Mucosa of descending colon (tissue), 3 donors: Measurements from ENCODE around the gene C2orf72. TPM values are rescaled to one million over a fixed set of nuclear protein-coding genes. Genes with fewer than 3 reads are reported as not detected.
"Not testable (repeated sequence)": the region's sequence is repeated elsewhere in the genome, so short reads cannot be mapped to it uniquely, and the experiment has no call there.

Experiments
- ATAC-seq: fragments of 200-7000 bp; cut with Tn5 transposase; one replicate; pipeline ENCODE4 v1.9.1; 2020; ENCODE audit warnings: mild to moderate bottlenecking, moderate library complexity
- DNase-seq, 3 donors: peaks; one replicate each; pipeline ENCODE4 v3.0.0-alpha.2; 2020
- H3K36me3 ChIP-seq: fragments of 200-600 bp; one replicate; pipeline ENCODE4 v1.8.0; 2021; ENCODE audit warnings: low read depth, mild to moderate bottlenecking
- H3K4me1 ChIP-seq: fragments of 200-600 bp; one replicate; pipeline ENCODE4 v1.8.0; 2021; ENCODE audit warnings: low read depth, mild to moderate bottlenecking
- H3K4me3 ChIP-seq: fragments of 200-600 bp; one replicate; pipeline ENCODE4 v1.8.0; 2021; ENCODE audit warnings: mild to moderate bottlenecking
- H3K9me3 ChIP-seq: fragments of 200-600 bp; one replicate; pipeline ENCODE4 v1.8.0; 2021; ENCODE audit warnings: mild to moderate bottlenecking
- intact Hi-C, 2 donors: fragments of 100-400 bp; cut with DNase I in 1 of 2; cut with micrococcal nuclease in 1 of 2; formaldehyde crosslinking; loops; one replicate each; pipeline versions ENCODE4 v1.11.0 to v1.11.1; 2022; cut with DNase I, micrococcal nuclease
- total RNA-seq, 3 donors: library from RNA; stranded (reverse); fragmentation: NEBNext Ultra II Directional in 2 of 3; extraction: Animal tissue kit (Norgen Biotek cat#: 25700) in 2 of 3; gene quantifications; one replicate each; pipeline versions ENCODE4 v1.2.1 to v1.2.4, GENCODE V29; 2021 to 2023
- TF ChIP-seq, protein P1 (sequence below): fragments of 200-600 bp; IDR thresholded peaks from one replicate; pipeline ENCODE4 v1.8.0; 2022; ENCODE audit warnings: antibody characterized with exemption, mild to moderate bottlenecking
- donor health status: DM: no; HTN: no; CAD: no; lungs with moderate emphysema.
- donor health status: DM: no; HTN: no; CAD: no.
- donor health status: DM: no; HTN: yes; CAD: no.

C2orf72 gene
- total RNA-seq, 3 donors from 2014 or later, result 13.7 to 67.6 (median 32.6) TPM

- H3K9me3 ChIP-seq, result no peaks in the 10 kb centered on the region
- no peak overlapping the region for H3K4me3 ChIP-seq
- no peaks in the 10 kb centered on the region for H3K36me3 ChIP-seq
- H3K4me1 ChIP-seq, result no peaks in the 10 kb centered on the region
- ATAC-seq (no peak), DNase-seq (no peak)
- intact Hi-C loops, result no loop called here
- TF ChIP-seq, protein P1, sequence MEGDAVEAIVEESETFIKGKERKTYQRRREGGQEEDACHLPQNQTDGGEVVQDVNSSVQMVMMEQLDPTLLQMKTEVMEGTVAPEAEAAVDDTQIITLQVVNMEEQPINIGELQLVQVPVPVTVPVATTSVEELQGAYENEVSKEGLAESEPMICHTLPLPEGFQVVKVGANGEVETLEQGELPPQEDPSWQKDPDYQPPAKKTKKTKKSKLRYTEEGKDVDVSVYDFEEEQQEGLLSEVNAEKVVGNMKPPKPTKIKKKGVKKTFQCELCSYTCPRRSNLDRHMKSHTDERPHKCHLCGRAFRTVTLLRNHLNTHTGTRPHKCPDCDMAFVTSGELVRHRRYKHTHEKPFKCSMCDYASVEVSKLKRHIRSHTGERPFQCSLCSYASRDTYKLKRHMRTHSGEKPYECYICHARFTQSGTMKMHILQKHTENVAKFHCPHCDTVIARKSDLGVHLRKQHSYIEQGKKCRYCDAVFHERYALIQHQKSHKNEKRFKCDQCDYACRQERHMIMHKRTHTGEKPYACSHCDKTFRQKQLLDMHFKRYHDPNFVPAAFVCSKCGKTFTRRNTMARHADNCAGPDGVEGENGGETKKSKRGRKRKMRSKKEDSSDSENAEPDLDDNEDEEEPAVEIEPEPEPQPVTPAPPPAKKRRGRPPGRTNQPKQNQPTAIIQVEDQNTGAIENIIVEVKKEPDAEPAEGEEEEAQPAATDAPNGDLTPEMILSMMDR, result no peak
Observed at GRCh38 chr2:231013820-231014219, 23.5 kb upstream of the C2orf72 start.

DNA sequence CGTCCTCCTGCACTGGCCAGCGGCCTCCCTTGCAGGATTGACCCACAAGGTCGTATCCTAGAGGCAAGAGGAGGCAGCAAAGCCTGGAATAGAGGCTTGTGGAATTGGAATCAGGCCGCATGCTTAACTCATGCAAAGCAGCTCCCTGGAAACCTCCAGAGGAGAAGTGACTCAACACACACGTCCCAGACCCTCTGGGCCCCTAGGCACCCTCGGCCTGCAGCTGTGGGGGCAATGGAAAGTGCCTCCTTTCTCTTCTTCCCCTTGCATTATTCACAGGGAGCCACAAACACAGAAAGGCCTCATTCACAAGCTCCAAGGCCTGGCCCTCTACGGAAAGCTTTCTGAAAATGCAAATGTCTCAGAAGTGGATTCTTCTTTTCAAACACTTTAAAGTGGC is 21.8 kb upstream of the C2orf72 start:
- Histone ChIP-seq H3K4me1 (no peaks in the 10 kb centered on the region), H3K36me3 (no peaks in the 10 kb centered on the region), H3K4me3 (no peak overlapping the region), H3K9me3 (no peaks in the 10 kb centered on the region)
- TF ChIP-seq, protein P1, result no peak
- intact Hi-C loops, result no loop called here
- ATAC-seq (no peak), DNase-seq (no peak)

DNA sequence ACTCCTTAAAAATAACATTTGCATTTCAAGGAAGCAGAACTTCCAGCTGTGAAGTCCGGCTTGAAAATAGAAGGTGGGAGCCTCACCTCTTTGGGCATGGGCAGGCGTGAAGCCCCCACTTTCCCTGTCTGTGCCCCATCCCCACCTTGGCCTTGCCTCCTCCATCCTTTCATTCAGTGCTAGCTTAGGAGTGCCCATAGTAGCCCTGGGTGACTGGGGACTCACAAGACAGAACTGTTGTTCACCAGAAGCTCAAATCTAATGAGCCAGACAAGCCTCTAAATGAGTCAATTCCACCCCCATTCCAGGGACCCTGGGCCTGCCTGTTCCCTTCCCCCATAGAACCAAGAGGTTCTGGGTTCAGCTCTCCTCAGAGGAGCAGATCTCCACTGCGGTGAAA is 21.4 kb upstream of the C2orf72 start:
- Histone ChIP-seq H3K36me3 (no peaks in the 10 kb centered on the region), H3K9me3 (no peaks in the 10 kb centered on the region), H3K4me3 (no peak overlapping the region), H3K4me1 (no peaks in the 10 kb centered on the region)
- intact Hi-C loops, result no loop called here
- DNase-seq (no peak), ATAC-seq (no peak)
- TF ChIP-seq, protein P1, result no peak

DNA sequence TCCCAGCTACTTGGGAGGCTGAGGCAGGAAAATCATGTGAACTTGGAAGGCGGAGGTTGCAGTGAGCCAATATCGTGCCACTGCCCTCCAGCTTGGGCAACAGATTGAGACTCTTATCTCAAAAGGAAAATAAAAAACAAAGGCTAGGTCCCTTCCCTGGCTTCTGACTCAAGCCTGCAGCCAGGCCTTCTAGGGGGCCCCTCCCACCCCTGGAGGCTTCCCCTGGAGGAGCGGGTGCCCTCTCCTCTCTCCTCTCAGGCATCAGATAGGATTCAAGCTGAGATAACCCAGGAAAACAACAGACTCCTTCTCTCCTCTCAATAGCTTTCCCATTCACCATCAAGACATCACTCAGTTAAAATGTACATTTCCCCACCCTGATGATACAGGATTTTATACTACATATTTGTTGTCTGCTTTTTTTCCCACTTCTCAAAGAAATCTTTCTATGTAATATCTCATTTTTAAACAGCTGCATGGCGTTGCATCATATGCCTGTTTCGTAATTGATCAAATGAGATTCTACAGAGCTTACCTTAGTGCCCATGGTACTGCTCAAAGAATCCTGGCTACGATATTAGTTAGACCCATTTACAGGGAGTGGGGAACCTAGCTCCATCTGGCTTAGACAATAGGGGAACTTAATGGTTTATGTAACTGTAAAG is 20.6 kb upstream of the C2orf72 start:
- TF ChIP-seq, protein P1, result no peak
- Histone ChIP-seq H3K4me3 (no peak overlapping the region), H3K4me1 (no peaks in the 10 kb centered on the region), H3K36me3 (no peaks in the 10 kb centered on the region), H3K9me3 (no peaks in the 10 kb centered on the region)
- no peak for DNase-seq
- intact Hi-C loops, result no loop called here
- ATAC-seq, result no peak

GRCh38 chr2:231017231-231017598 is 20.1 kb upstream of the C2orf72 start:
- no peaks in the 10 kb centered on the region for H3K4me1 ChIP-seq
- H3K36me3 ChIP-seq, result no peaks in the 10 kb centered on the region
- DNase-seq (no peak), ATAC-seq (no peak)
- H3K4me3 ChIP-seq, result no peak overlapping the region
- intact Hi-C loops, result no loop called here
- no peaks in the 10 kb centered on the region for H3K9me3 ChIP-seq
- TF ChIP-seq, protein P1, result no peak

- Histone ChIP-seq H3K9me3 (no peaks in the 10 kb centered on the region), H3K36me3 (no peaks in the 10 kb centered on the region), H3K4me1 (no peaks in the 10 kb centered on the region), H3K4me3 (no peak overlapping the region)
- TF ChIP-seq, protein P1, result no peak
- intact Hi-C loops, result no loop called here
- no peak for DNase-seq
- ATAC-seq, result no peak
Observed at GRCh38 chr2:231018184-231018583, 19.1 kb upstream of the C2orf72 start.

GRCh38 chr2:231025059-231025458 is 12.3 kb upstream of the C2orf72 start:
- H3K4me3 ChIP-seq, intact Hi-C loops, H3K4me1 ChIP-seq, DNase-seq, H3K36me3 ChIP-seq, ATAC-seq, H3K9me3 ChIP-seq: not testable (repeated sequence)
